Neural progenitor cell (in vitro differentiated cells): Measurements from ENCODE around the gene NQO2. TPM values are rescaled to one million over a fixed set of nuclear protein-coding genes. Genes with fewer than 3 reads are reported as not detected.
"Not testable (repeated sequence)": the region's sequence is repeated elsewhere in the genome, so short reads cannot be mapped to it uniquely, and the experiment has no call there.

ENCODE experiments used
- DNase-seq: peaks from one replicate; pipeline ENCODE4 v3.0.0-alpha.2; 2016; ENCODE audit warnings: low spot score
- H2AFZ ChIP-seq: fragments of 200-600 bp; sonication (generic); replicated peaks from 2 replicates; pipeline ENCODE4 v1.6.1; 2016; ENCODE audit warnings: antibody characterized with exemption
- H3F3A ChIP-seq: fragments of 200-600 bp; sonication (generic); 2 replicates; pipeline ENCODE4 v1.6.1; 2016; ENCODE audit warnings: antibody characterized with exemption, low read depth
- H3K27ac ChIP-seq: fragments of 200-600 bp; sonication (generic); 2 replicates; pipeline ENCODE4 v1.5.1; 2016; ENCODE audit warnings: mild to moderate bottlenecking
- H3K27me3 ChIP-seq: fragments of 200-600 bp; sonication (generic); 2 replicates; pipeline ENCODE4 v1.6.1; 2016; ENCODE audit warnings: mild to moderate bottlenecking, moderate library complexity
- H3K36me3 ChIP-seq: fragments of 200-600 bp; sonication (generic); 2 replicates; pipeline ENCODE4 v1.5.1; 2016
- H3K4me1 ChIP-seq: fragments of 200-600 bp; sonication (generic); 2 replicates; pipeline ENCODE4 v1.6.1; 2016; ENCODE audit warnings: mixed run types
- H3K4me2 ChIP-seq: fragments of 200-600 bp; sonication (generic); 2 replicates; pipeline ENCODE4 v1.6.1; 2016
- H3K4me3 ChIP-seq: fragments of 200-600 bp; sonication (generic); 2 replicates; pipeline ENCODE4 v1.5.1; 2016
- H3K79me2 ChIP-seq: fragments of 200-600 bp; sonication (generic); 2 replicates; pipeline ENCODE4 v1.6.1; 2016; ENCODE audit warnings: low read depth
- H3K9ac ChIP-seq: fragments of 200-600 bp; sonication (generic); 2 replicates; pipeline ENCODE4 v1.6.1; 2016
- H3K9me3 ChIP-seq: fragments of 200-600 bp; sonication (generic); 2 replicates; pipeline ENCODE4 v1.5.1; 2016; ENCODE audit warnings: low read depth
- H4K20me1 ChIP-seq: fragments of 200-600 bp; sonication (generic); 2 replicates; pipeline ENCODE4 v1.6.1; 2016; ENCODE audit warnings: low read depth
- H3K27ac Mint-ChIP-seq: 3 replicates; pipeline ENCODE4 v1.8.0; 2021; ENCODE audit warnings: mixed read lengths
- H3K27me3 Mint-ChIP-seq: 2 replicates; pipeline ENCODE4 v1.8.0; 2022; ENCODE audit warnings: low read depth, mild to moderate bottlenecking, inconsistent platforms, moderate library complexity, mixed read lengths; ENCODE audit not compliant: insufficient read depth
- H3K36me3 Mint-ChIP-seq: 3 replicates; pipeline ENCODE4 v1.8.0; 2021; ENCODE audit warnings: mixed read lengths
- H3K4me1 Mint-ChIP-seq: 3 replicates; pipeline ENCODE4 v1.8.0; 2021; ENCODE audit warnings: mixed read lengths
- H3K4me3 Mint-ChIP-seq: 3 replicates; pipeline ENCODE4 v1.8.0; 2021; ENCODE audit warnings: mild to moderate bottlenecking, moderate library complexity, mixed read lengths
- H3K9me3 Mint-ChIP-seq: 3 replicates; pipeline ENCODE4 v1.8.0; 2020; ENCODE audit warnings: mixed read lengths
- EZH2 ChIP-seq: fragments of 200-600 bp; sonication (generic); IDR thresholded peaks from 2 replicates; pipeline ENCODE4 v1.6.1; 2017; ENCODE audit warnings: antibody characterized with exemption, mild to moderate bottlenecking, moderate library complexity
- EZH2phosphoT487 ChIP-seq: fragments of 200-600 bp; sonication (generic); IDR thresholded peaks from 2 replicates; pipeline ENCODE4 v1.6.1; 2017; ENCODE audit warnings: antibody characterized with exemption
- total RNA-seq: library from RNA; depleted of rRNA; stranded (reverse); fragments of >200 nt; gene quantifications from 2 replicates; pipeline ENCODE4 v1.2.3, GENCODE V29; 2015; ENCODE audit warnings: low replicate concordance
- TF ChIP-seq, protein P1 (sequence below): fragments of 200-600 bp; sonication (generic); IDR thresholded peaks from 2 replicates; pipeline ENCODE4 v1.5.1; 2017; ENCODE audit warnings: antibody characterized with exemption, mild to moderate bottlenecking

NQO2 gene
- total RNA-seq, 1 donor from 2014 or later: 19.5 TPM

DNA sequence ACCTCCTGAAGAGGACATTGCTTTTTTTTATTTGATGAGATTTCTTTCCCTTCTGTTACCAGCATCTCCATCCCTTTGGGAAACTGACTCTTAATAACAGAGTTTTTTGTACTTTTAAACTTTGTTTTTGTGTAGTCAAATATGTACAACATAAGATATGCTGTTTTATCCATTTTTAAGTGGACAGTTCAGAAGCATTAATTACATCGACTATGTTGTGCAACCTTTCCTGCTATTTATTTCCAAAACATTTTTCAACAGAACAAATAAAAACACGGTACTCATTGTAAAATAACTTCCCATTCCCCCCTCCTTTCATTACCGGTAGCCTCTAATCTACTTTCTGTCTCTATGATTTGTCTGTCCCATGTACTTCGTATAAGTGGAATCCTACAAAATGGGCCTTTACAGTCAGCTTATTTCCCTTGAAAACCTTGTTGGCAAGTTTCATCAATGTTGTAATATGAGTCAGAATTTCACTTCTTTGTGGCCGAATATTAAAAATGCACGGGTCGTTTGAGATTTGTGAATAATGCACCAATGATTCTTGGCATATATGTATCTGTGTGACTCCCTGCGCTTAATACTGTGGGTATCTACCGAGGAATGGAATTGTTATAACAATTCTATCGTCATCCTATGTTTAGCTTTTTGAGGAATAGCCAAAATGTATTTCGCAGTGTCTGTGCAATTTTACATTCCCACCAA, 57.5 kb downstream of the NQO2 start:
- no peaks in the 10 kb centered on the region for H3K9me3 ChIP-seq
- H3K4me1 ChIP-seq: peaks cover 24% of the 10 kb centered on the region
- no peak overlapping the region for H3K4me3 ChIP-seq
- no peak overlapping the region for H3K9ac ChIP-seq
- DNase-seq: no peak
- Mint-ChIP-seq H3K36me3 (peaks cover 5% of the 10 kb centered on the region), H3K27ac (no peak overlapping the region), H3K9me3 (peaks cover 6% of the 10 kb centered on the region), H3K27me3 (peaks cover 17% of the 10 kb centered on the region), H3K4me3 (no peak overlapping the region), H3K4me1 (peaks cover 26% of the 10 kb centered on the region)
- no peaks in the 10 kb centered on the region for H3K79me2 ChIP-seq
- TF ChIP-seq, protein P1, sequence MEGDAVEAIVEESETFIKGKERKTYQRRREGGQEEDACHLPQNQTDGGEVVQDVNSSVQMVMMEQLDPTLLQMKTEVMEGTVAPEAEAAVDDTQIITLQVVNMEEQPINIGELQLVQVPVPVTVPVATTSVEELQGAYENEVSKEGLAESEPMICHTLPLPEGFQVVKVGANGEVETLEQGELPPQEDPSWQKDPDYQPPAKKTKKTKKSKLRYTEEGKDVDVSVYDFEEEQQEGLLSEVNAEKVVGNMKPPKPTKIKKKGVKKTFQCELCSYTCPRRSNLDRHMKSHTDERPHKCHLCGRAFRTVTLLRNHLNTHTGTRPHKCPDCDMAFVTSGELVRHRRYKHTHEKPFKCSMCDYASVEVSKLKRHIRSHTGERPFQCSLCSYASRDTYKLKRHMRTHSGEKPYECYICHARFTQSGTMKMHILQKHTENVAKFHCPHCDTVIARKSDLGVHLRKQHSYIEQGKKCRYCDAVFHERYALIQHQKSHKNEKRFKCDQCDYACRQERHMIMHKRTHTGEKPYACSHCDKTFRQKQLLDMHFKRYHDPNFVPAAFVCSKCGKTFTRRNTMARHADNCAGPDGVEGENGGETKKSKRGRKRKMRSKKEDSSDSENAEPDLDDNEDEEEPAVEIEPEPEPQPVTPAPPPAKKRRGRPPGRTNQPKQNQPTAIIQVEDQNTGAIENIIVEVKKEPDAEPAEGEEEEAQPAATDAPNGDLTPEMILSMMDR: no peak
- TF ChIP-seq EZH2: no peak
- TF ChIP-seq EZH2phosphoT487: no peak
- H3K27me3 ChIP-seq: peaks cover 36% of the 10 kb centered on the region
- H2AFZ ChIP-seq: no peak overlapping the region
- no peak overlapping the region for H3K27ac ChIP-seq
- H3F3A ChIP-seq: peaks cover 28% of the 10 kb centered on the region
- no peak overlapping the region for H3K4me2 ChIP-seq
- no peaks in the 10 kb centered on the region for H4K20me1 ChIP-seq
- H3K36me3 ChIP-seq: no peaks in the 10 kb centered on the region

- peaks cover 5% of the 10 kb centered on the region for H3K9me3 Mint-ChIP-seq
- H3F3A ChIP-seq: peaks cover 21% of the 10 kb centered on the region
- no peaks in the 10 kb centered on the region for H3K36me3 ChIP-seq
- H3K79me2 ChIP-seq: no peaks in the 10 kb centered on the region
- H4K20me1 ChIP-seq: no peaks in the 10 kb centered on the region
- H3K9me3 ChIP-seq: no peaks in the 10 kb centered on the region
- H2AFZ ChIP-seq: no peak overlapping the region
- H3K9ac ChIP-seq: no peak overlapping the region
- peaks cover 18% of the 10 kb centered on the region for H3K4me1 Mint-ChIP-seq
- peaks cover 33% of the 10 kb centered on the region for H3K27me3 ChIP-seq
- no peak overlapping the region for H3K27ac ChIP-seq
- no peak overlapping the region for H3K27ac Mint-ChIP-seq
- no peak for DNase-seq
- H3K4me3 ChIP-seq: no peak overlapping the region
- TF ChIP-seq, protein P1: no peak
- no peak for TF ChIP-seq EZH2
- TF ChIP-seq EZH2phosphoT487: no peak
- peaks cover 2% of the 10 kb centered on the region for H3K36me3 Mint-ChIP-seq
- peaks cover 12% of the 10 kb centered on the region for H3K27me3 Mint-ChIP-seq
- no peak overlapping the region for H3K4me2 ChIP-seq
- no peak overlapping the region for H3K4me3 Mint-ChIP-seq
- H3K4me1 ChIP-seq: peaks cover 19% of the 10 kb centered on the region
Measured at GRCh38 chr6:3058957-3059356, 59.3 kb downstream of the NQO2 start.

- not testable (repeated sequence) for H3K4me1 ChIP-seq, H3K79me2 ChIP-seq, H3K36me3 ChIP-seq, H3K27ac Mint-ChIP-seq, H3K27ac ChIP-seq, H3K4me3 Mint-ChIP-seq, H4K20me1 ChIP-seq, H3K9ac ChIP-seq, H3K27me3 Mint-ChIP-seq, DNase-seq, H3K4me3 ChIP-seq, H2AFZ ChIP-seq, H3K4me2 ChIP-seq, H3K9me3 ChIP-seq, H3K36me3 Mint-ChIP-seq
- peaks cover 15% of the 10 kb centered on the region for H3K4me1 Mint-ChIP-seq
- Histone ChIP-seq H3F3A (peaks cover 18% of the 10 kb centered on the region), H3K27me3 (peaks cover 31% of the 10 kb centered on the region)
- peaks cover 11% of the 10 kb centered on the region for H3K9me3 Mint-ChIP-seq
Measured at GRCh38 chr6:3060092-3060491, 60.4 kb downstream of the NQO2 start.

DNA sequence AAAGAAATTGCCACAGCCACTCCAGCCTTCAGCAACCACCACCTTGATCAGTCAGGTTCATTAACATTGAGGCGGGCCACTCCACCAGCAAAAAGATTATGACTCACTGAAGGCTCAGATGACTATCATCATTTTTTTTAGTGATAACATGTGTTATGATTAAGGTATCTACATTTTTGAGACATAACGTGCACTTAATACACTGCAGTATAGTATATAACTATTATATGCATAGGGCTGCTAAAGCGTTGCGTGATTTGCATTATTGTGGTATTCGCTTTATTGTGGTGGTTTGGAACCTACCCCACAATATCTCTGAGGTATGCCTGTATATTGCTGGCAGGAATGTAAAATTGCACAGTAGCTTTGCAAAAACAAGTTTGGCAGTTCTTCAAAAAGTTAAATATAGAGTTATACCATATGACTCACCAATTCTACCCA, 61.8 kb downstream of the NQO2 start:
- no peaks in the 10 kb centered on the region for H4K20me1 ChIP-seq
- peaks cover 15% of the 10 kb centered on the region for H3F3A ChIP-seq
- H3K4me2 ChIP-seq: no peak overlapping the region
- peaks cover 8% of the 10 kb centered on the region for H3K27me3 Mint-ChIP-seq
- H3K4me3 ChIP-seq: no peak overlapping the region
- H3K27ac Mint-ChIP-seq: no peak overlapping the region
- peaks cover 3% of the 10 kb centered on the region for H3K36me3 Mint-ChIP-seq
- H3K4me1 ChIP-seq: no peaks in the 10 kb centered on the region
- no peak for TF ChIP-seq EZH2
- TF ChIP-seq EZH2phosphoT487: no peak
- TF ChIP-seq, protein P1: no peak
- no peaks in the 10 kb centered on the region for H3K9me3 ChIP-seq
- H3K9me3 Mint-ChIP-seq: peaks cover 19% of the 10 kb centered on the region
- no peaks in the 10 kb centered on the region for H3K36me3 ChIP-seq
- no peak overlapping the region for H2AFZ ChIP-seq
- H3K27me3 ChIP-seq: peaks cover 28% of the 10 kb centered on the region
- no peak overlapping the region for H3K4me3 Mint-ChIP-seq
- no peak overlapping the region for H3K27ac ChIP-seq
- H3K4me1 Mint-ChIP-seq: peaks cover 6% of the 10 kb centered on the region
- no peak overlapping the region for H3K9ac ChIP-seq
- DNase-seq: no peak
- H3K79me2 ChIP-seq: no peaks in the 10 kb centered on the region

GRCh38 chr6:3063340-3063732, 63.6 kb downstream of the NQO2 start:
- peak overlapping the region; percentile 58 for H3K4me3 ChIP-seq
- H3K9me3 ChIP-seq, H3K36me3 ChIP-seq, H3K79me2 ChIP-seq, H3K27me3 Mint-ChIP-seq, H3K36me3 Mint-ChIP-seq, H3K27ac ChIP-seq, H3K9ac ChIP-seq, H3K27ac Mint-ChIP-seq, H3K4me1 ChIP-seq, H4K20me1 ChIP-seq, DNase-seq: not testable (repeated sequence)
- H3K27me3 ChIP-seq: peaks cover 32% of the 10 kb centered on the region
- peak overlapping the region; percentile 83 for H3K4me2 ChIP-seq
- peak overlapping the region; percentile 84 for H2AFZ ChIP-seq
- peaks cover 28% of the 10 kb centered on the region for H3K9me3 Mint-ChIP-seq
- peaks cover 12% of the 10 kb centered on the region for H3K4me1 Mint-ChIP-seq
- peak overlapping the region; percentile 43 for H3K4me3 Mint-ChIP-seq
- peaks cover 28% of the 10 kb centered on the region for H3F3A ChIP-seq
